Nephron (organoid): Measurements from ENCODE around the gene TXNRD2.

Source experiments
- H3K27ac Mint-ChIP-seq, 3 experiments: 2 replicates each; pipeline ENCODE4 v1.8.0; 2020; ENCODE audit warnings: mixed read lengths in 3 of 3, mild to moderate bottlenecking in 2 of 3, moderate library complexity in 1 of 3
- H3K27me3 Mint-ChIP-seq: 2 replicates; pipeline ENCODE4 v1.8.0; 2021; ENCODE audit warnings: low read depth, mild to moderate bottlenecking, moderate library complexity, mixed read lengths
- H3K36me3 Mint-ChIP-seq: 2 replicates; pipeline ENCODE4 v1.8.0; 2020; ENCODE audit warnings: low read depth, mixed read lengths
- H3K4me1 Mint-ChIP-seq: 2 replicates; pipeline ENCODE4 v1.8.0; 2020; ENCODE audit warnings: mixed read lengths
- H3K4me3 Mint-ChIP-seq, 3 experiments: 2 replicates each; pipeline ENCODE4 v1.8.0; 2020; ENCODE audit warnings: mild to moderate bottlenecking in 3 of 3, mixed read lengths in 3 of 3, moderate library complexity in 2 of 3
- H3K9me3 Mint-ChIP-seq: 2 replicates; pipeline ENCODE4 v1.8.0; 2020; ENCODE audit warnings: mixed read lengths
- CTCF ChIP-seq, 3 experiments: fragments of 200-600 bp; sonication (generic); IDR thresholded peaks; one replicate each; pipeline ENCODE4 v1.5.0; 2021; ENCODE audit warnings: antibody characterized with exemption in 3 of 3; ENCODE audit not compliant: unreplicated experiment in 3 of 3

The TXNRD2 gene

GRCh38 chr22:19849835-19850762 is 91.5 kb downstream of the TXNRD2 start:
- Mint-ChIP-seq H3K27me3 (no peaks in the 10 kb centered on the region), H3K4me1 (peaks cover 37% of the 10 kb centered on the region), H3K27ac (peak overlapping the region; percentile 68 to 83 (median 74)), H3K9me3 (no peaks in the 10 kb centered on the region), H3K36me3 (peaks cover 33% of the 10 kb centered on the region), H3K4me3 (peak overlapping the region; percentile 23 to 73 (median 57))
- TF ChIP-seq CTCF (IDR thresholded peaks at IDR 0.05; ENCODE audit: unreplicated experiment in 3 of 3): no peak

- peaks cover 30% of the 10 kb centered on the region for H3K4me1 Mint-ChIP-seq
- H3K27me3 Mint-ChIP-seq: no peaks in the 10 kb centered on the region
- TF ChIP-seq CTCF (IDR thresholded peaks at IDR 0.05; ENCODE audit: unreplicated experiment in 3 of 3): no peak
- no peaks in the 10 kb centered on the region for H3K9me3 Mint-ChIP-seq
- no peak overlapping the region for H3K4me3 Mint-ChIP-seq
- peaks cover 33% of the 10 kb centered on the region for H3K36me3 Mint-ChIP-seq
- no peak overlapping the region for H3K27ac Mint-ChIP-seq
Measured at GRCh38 chr22:19848298-19849224, 93.1 kb downstream of the TXNRD2 start.

GRCh38 chr22:19847345-19847632 is 94.3 kb downstream of the TXNRD2 start:
- H3K9me3 Mint-ChIP-seq: no peaks in the 10 kb centered on the region
- H3K4me3 Mint-ChIP-seq: no peak overlapping the region
- H3K4me1 Mint-ChIP-seq: peaks cover 17% of the 10 kb centered on the region
- peaks cover 25% of the 10 kb centered on the region for H3K36me3 Mint-ChIP-seq
- no peak overlapping the region for H3K27ac Mint-ChIP-seq
- H3K27me3 Mint-ChIP-seq: no peaks in the 10 kb centered on the region
- no peak for TF ChIP-seq CTCF (IDR thresholded peaks at IDR 0.05; ENCODE audit: unreplicated experiment in 3 of 3)

GRCh38 chr22:19846620-19847344 is 94.8 kb downstream of the TXNRD2 start:
- no peak for TF ChIP-seq CTCF (IDR thresholded peaks at IDR 0.05; ENCODE audit: unreplicated experiment in 3 of 3)
- Mint-ChIP-seq H3K4me3 (no peak overlapping the region), H3K9me3 (no peaks in the 10 kb centered on the region), H3K27me3 (peaks cover 3% of the 10 kb centered on the region), H3K27ac (no peak overlapping the region), H3K4me1 (peaks cover 17% of the 10 kb centered on the region), H3K36me3 (peaks cover 21% of the 10 kb centered on the region)

GRCh38 chr22:19845054-19845722 is 96.4 kb downstream of the TXNRD2 start:
- peaks cover 15% of the 10 kb centered on the region for H3K36me3 Mint-ChIP-seq
- H3K4me1 Mint-ChIP-seq: peaks cover 15% of the 10 kb centered on the region
- H3K9me3 Mint-ChIP-seq: no peaks in the 10 kb centered on the region
- TF ChIP-seq CTCF (IDR thresholded peaks at IDR 0.05; ENCODE audit: unreplicated experiment in 3 of 3): no peak
- no peak overlapping the region for H3K27ac Mint-ChIP-seq
- H3K4me3 Mint-ChIP-seq: no peak overlapping the region
- peaks cover 5% of the 10 kb centered on the region for H3K27me3 Mint-ChIP-seq
